GM20000 (cell line): ENCODE measurements around the gene TTC33.
"Not testable (repeated sequence)": the region's sequence is repeated elsewhere in the genome, so short reads cannot be mapped to it uniquely, and the experiment has no call there.

ENCODE experiments used
- DNase-seq: peaks from one replicate; pipeline ENCODE4 v3.0.0; 2012; ENCODE audit warnings: low spot score
- TF ChIP-seq, protein P1 (sequence below): IDR thresholded peaks from 2 replicates; pipeline ENCODE4 v1.5.1; 2012; ENCODE audit warnings: mild to moderate bottlenecking, control low read depth; ENCODE audit errors: extremely low read depth, missing control alignments

Gene TTC33

DNA sequence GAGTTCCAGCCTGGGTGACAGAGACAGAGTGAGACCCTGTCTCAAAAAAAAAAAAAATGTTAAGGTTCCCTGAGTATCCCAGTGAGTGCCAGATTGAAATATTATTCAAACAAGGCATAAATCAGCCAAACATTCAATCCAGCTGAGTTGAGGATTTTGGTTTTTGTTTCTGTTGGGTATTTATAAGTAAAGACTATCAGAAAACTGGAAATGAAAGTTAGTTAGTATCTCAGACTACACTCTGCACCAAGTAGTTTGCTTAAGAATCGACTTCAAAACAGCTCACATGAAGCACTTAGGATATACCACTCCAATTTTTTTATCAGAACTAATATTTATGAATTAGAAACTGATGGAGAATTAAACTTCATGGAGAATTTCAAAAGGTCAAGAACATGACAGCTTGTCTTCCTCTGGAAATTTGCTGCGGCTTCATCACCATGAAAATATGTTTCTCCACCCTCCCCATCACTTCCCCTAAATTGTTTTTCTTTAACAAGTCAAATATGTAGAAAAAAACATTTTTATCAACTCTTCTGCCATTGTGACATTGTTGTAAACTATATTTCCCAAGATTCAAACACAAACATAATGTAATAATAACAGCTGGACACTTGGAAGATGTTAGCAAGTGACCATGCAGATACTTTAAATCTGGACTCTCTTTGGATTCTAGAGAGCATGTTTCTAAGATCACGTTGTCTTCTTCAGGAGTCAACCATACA lies 186.1 kb downstream of the TTC33 start:
- TF ChIP-seq, protein P1, sequence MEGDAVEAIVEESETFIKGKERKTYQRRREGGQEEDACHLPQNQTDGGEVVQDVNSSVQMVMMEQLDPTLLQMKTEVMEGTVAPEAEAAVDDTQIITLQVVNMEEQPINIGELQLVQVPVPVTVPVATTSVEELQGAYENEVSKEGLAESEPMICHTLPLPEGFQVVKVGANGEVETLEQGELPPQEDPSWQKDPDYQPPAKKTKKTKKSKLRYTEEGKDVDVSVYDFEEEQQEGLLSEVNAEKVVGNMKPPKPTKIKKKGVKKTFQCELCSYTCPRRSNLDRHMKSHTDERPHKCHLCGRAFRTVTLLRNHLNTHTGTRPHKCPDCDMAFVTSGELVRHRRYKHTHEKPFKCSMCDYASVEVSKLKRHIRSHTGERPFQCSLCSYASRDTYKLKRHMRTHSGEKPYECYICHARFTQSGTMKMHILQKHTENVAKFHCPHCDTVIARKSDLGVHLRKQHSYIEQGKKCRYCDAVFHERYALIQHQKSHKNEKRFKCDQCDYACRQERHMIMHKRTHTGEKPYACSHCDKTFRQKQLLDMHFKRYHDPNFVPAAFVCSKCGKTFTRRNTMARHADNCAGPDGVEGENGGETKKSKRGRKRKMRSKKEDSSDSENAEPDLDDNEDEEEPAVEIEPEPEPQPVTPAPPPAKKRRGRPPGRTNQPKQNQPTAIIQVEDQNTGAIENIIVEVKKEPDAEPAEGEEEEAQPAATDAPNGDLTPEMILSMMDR, result no peak
- no peak for DNase-seq

DNA sequence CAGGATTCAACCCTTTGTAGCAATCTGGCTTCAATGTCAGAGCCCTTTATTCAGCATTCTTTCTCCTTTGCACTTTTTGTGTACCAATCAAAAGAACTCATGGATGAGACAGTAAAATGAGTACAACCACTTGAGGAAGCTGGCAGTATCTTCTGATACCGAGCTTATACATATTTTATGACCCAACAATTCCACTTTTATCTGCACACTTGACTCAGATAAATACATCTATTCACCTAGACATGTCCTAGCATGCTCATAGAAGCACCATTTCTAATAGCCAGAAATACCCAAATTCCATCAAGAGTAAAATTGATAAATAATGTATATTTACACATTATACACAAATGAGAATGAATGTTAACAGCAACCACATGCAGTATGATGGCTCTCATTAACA lies 187.2 kb downstream of the TTC33 start:
- DNase-seq, result no peak
- TF ChIP-seq, protein P1, result no peak

DNA sequence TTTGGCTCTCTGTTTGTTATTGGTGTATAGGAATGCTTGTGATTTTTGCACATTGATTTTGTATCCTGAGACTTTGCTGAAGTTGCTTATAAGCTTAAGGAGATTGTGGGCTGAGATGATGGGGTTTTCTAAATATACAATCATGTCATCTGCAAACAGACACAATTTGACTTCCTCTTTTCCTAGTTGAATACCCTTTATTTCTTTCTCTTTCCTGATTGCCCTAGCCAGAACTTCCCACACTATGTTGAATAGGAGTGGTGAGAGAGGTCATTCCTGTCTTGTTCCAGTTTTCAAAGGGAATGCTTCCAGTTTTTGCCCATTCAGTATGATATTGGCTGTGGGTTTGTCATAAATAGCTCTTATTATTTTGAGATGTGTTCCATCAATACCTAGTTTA lies 192.6 kb downstream of the TTC33 start:
- DNase-seq, result not testable (repeated sequence)

DNA sequence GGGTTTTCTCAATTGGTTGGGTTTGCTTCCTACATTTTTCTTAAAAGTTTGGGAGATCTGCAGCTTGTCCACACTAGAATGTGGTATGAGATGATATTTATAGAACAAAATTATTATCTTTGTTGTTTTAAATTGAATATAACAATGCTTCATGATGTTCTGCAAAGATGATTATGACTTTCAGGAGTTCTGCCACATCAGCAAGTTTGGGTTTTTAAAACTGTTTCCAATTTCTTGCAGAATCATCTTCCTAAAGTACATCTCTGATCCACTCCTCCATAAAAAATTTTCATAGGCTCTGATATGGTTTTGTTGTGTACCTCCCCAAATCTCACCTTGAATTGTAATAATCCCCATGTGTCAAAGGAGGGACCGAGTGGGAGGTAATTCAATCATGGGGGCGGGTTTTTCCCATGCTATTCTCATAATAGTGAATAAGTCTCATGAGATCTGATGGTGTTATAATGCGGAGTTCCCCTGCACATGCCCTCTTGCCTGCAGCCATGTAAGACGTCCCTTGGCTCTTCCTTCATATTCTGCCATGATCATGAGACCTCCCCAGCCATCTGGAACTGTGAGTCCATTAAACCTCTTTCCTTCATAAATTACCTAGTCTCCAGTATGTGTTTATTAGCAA lies 195.2 kb downstream of the TTC33 start:
- TF ChIP-seq, protein P1, result no peak
- no peak for DNase-seq

DNA sequence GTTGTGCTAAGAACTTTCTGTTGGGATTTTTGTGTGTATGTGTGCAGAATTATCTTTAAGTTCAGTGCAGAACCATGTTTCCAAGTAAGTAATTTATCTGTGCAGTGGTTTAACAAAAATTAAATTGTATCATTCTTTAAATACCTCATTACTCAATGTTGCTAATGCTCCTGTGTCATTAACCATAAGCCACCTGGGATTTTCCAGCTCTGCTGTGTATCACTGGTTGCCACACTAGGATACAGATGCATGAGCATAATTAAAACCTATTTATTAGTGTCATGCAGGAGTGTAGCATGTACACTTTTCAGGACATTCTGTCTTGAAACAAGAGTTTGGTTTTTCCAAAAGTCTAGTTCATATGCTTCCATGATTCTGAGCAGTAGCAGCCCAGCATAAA lies 196.5 kb downstream of the TTC33 start:
- DNase-seq, result no peak
- TF ChIP-seq, protein P1, result no peak

DNA sequence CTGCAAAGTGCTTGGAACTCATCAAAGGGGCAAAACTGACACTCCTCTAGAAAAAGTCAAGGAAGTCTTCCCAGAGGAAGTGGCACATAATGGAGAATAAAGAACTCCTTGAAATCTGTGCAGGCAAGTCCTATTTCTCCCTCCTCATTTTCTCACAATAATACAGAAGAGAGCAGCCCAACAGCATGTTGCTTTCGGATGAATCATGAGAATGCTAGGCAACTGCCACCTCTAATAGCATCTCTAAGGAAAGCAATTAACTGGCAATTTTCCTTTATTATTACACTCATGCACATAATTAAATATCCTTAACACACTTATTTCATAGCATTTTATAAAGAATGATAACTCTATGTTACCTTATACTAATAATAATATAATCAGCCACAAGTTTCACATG lies 198.3 kb downstream of the TTC33 start:
- TF ChIP-seq, protein P1, result no peak
- DNase-seq, result no peak

DNA sequence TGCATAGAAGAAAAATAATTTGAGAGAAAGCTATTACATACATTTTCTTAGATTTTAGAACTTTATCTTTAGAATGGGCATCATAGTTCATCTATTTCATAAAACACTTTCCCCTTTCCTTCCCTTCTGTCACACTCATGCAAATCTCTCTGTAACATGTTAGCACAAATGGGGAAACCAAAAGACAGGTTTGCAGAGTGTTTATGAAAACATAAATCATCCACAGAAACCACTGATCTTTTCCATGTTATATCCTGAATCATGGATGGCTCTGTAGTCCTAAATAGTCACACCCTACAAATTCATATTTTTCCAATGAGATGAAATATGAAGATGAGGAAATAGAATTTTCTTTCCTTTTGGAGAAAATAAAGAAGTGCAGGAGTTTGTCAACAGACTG lies 198.9 kb downstream of the TTC33 start:
- DNase-seq, result no peak
- TF ChIP-seq, protein P1, result no peak

DNA sequence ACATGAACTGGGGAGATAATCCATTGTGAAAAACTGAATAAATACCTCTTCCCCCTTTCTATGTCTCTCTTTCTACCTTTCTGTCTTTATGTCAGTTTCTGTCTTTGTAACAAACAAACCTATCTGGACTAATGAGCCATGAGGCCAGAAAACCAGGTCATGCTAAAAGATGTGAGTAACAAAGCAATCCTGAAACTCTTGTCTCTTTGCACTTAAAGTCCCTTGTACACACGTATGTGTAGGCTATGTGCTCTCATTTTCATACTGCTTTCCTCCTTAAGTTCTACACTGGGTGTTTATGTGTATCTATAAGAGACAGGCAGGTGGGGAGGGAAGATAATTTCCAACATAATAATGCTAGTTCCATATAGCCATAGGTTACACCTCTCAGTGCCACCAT lies 199.9 kb downstream of the TTC33 start:
- DNase-seq, result no peak
- TF ChIP-seq, protein P1, result no peak
